HG03097 (cell line): Measurements from ENCODE around the gene SGCA.
A peak's percentile ranks its signal among the peaks of the same experiment; 100 is the strongest.

Experiments used
- ATAC-seq: cut with Tn5 transposase; IDR thresholded peaks from one replicate; pipeline ENCODE4 v1.9.1; 2021; ENCODE audit not compliant: unreplicated experiment, low FRiP score

Gene SGCA

DNA sequence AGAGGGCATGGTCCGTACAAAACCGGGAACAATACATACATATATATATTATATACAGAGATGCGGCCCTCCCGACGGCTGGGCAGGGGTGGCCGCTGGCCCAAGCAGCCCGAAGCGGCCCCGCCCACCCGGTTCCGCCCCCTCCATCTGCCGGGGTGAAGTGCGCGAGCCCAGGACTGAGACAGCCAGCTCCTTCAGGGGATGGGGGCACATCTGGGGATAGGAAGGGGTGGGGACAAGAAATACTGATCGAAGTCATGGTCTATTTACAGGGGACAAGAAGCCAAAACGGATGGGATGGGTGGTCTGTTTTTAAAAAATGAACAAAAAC, 32.1 kb upstream of the SGCA start:
- ATAC-seq, result no peak

DNA sequence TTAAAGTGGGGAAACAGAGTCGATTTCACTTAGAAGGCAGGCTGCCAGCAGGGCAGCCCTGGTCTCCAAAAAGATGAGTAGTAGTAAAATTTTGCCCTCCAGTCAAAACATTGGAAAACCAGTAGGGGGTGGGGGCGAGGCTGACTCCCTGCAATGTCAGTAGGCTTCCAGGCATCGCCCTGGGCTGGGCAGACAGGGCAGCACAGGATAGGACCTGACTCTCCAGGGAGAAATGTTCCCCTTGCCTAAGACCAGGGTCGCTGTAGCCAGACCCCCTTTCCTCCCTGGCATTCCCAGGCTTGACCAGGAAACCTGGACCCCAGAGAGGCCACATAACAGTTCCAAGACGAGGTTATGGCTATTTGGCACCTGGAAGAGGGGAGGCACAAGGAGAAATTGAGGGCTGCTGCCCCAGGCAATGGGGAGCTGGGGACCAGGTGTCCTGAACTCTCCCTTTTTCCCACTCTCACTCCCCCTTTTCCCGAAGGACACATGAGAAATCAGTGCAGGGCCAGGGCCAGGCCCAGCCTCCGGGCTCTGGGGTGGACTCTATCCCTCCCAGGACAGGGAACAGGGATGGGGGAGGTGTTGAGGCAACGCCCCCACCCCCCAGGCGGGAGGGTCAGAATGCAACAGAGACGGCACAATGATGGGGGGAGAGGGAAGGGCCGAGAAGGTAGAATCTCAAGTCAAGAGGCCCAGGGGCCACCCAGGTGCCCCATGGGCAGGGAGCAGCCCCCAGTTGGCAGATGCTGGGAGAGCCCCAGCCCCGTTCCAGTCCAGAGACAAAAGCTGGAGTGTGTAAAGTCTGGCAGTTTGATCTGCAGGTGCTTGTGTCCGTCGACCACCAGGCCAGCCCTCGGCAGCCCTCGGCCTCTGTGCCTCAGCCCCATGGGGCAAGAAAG, 31.3 kb upstream of the SGCA start:
- ATAC-seq, result no peak

DNA sequence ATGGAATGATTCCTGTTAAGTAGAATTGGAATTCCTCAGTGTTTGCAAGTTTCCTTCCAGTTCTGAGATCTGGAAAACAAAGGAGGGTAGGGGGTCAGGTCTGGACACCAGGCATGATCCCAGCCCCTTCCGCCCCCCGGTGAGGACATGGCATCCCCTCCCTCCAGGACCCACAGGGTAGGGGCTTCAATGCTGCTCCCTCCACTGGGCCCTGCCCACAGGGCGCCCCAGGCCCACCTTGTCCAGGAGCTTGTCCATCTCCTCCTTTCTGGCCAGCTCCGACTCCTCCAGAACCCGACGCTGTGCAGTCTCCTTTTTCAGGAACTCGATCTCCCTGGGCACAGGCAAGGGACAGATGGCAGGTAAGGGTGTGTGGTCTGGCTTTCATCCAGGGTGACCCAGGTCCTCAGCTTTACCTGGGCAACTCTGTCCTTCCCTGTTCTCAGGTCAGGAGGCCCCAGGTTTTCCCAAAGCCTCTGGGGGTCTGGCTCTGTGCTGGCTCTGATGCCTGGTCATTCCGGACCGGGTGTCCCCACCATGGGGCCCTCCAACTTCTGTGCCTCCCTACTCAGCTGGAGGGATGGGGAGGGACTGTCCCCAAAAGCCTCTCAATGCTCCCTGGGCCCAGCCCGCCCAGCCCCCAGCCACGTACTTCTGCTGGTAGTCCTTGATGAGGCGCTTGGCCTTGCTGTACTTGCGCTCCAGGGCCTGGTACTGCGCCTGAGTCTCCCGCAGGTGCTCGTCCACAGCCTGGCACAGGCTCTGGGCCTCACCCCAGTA, 30.3 kb upstream of the SGCA start:
- ATAC-seq, result no peak

DNA sequence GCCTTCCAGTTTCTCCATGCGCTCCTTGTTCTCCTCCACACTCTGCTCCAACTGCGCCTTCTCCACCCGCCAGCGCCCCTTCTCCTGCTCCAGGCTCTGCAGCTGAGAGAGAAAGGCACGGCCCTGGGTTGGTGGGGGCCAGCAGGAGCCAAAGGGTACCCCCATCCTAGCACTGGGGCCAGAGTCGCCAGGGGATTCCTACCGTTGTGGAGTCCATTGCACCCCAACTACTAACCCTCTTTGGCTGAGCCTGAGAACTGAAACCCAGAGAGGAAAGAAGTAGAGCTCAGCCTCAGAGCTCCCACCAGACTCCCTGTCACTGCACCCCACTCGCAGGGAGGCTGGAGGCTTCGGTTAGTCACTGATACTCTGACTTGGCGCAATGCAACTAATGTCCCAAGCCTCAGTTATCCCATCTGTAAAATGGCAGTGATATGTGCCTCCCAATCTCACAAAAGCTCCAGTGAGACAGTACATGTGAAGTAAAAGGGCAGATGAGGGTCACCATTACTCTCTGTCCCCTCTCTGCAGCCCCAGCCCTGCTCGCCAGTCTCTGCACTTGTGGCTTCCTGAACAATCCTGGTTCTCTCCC, 29.6 kb upstream of the SGCA start:
- ATAC-seq, result no peak

DNA sequence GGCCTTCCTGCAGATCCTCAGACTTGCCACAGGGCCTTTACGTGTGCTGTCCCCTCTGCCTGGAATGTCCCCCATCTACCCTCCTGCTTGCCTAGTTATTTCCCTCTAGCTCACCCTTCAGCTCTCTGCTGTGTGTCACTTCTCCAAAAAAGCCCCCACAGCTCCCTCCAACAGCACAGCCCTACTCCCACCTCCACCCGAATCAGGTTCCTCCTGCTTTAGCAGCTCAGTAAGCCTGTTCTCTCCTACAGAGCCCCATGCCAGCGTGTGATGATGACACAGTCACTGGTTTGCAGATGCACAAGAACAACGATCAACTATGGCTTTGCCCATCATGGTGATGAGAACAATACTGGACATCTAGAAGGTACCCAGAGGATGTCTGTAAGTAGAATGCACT, 28.8 kb upstream of the SGCA start:
- ATAC-seq, result no peak

DNA sequence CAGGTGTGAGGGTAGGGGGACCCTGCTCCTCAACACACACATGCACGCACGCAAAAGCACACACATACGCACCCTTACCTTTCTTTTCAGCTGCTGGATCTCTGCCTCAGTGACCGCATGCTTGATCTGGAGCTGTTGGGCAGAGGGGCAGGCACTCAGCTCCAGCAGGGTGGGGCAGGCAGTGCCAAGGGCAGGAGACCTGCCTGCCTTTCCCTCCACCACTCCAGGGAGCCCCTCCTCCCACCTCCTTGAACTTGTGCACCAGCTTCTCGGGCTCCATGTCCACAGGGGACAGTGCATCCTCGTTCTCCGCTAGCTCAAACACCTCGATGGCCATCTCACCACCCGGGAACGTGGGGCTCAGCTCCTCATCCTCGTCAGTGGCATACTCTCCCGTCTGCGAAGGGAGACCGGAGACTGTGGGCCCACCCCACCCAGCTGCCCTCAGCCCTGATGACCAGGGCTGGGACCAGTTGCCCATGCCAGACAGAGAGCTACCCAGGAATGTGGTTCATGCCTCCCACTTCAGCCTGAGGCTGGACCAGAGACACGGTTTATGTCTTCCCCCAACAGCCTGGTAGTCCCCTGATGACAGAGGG, 26.5 kb upstream of the SGCA start:
- no peak for ATAC-seq

DNA sequence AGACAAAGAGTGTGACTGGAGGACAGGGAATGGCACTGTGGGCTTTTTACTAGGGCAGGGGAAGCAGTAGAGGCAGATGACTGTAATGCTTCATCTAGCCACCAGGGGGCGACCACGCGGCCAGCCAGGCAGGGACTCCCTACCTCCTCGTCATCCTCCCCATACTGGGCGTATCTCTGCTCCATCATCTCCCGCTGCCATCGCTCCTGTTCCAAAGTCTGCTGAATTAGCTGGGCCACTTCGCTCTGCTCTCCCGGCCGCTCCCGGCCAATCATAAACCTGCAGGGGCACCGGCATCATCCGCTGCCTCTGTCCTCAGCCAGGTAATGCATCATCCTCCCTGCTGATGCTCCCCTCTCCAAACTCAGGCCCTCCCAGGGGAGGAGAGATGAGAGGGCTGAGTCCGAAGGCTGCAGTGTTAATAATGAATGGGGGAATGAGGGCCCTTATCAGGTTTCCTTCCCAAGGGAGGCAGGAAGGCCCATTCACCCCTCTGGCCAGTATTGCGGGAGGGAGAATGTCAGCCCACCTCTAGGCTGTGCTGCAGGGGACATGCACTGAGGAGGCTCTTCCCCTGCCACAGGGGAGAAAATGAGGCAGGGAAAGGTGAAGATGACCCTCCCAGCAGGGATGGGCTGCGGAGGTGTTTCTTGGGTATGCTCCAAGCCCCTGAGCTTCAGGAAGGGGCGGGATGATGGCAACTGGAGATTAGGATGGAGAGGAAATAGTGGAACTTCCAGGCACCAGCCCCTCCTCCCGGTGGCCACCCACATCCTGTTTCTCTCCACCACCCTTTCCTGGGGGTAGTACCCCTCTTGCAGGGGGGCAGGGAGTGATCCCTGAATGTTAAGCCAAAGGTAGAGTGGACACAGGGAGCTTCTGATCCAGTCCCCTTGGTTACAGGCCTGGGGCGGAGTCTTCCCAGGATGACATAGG, 25.6 kb upstream of the SGCA start:
- ATAC-seq, result peak; percentile 54

DNA sequence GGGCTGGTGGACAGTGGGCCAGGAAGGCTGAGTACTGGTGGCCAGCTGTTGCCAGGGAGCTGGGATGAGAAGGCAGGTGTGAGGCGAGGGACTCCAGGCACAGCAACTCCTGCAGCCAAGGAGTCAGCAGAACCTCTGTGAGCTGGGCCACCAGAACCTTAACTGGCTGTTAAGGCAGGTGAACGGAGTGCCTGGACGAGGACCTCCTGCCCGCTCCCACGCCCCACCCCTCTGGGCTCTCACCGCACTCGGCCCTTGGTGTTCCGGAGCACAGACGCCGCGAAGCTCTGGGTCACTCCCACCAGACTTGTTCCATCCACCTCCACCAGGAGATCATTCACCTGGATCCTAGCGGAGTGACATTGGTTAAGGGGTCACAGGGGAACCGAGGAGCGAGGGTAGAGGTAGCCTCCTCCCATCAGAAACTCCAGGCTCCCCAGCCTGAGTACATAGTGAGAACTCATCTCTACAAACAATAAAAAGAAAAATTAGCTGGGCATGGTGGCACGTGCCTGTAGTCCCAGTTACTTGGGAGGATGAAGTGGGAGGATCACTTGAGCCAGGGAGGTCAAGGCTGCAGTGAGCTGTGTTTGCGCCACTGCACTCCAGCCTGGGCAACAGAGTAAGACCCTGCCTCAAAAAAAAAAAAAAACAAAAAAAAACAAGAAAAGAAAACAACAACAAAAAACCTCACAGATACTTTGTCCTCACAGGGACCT, 24.6 kb upstream of the SGCA start:
- no peak for ATAC-seq

DNA sequence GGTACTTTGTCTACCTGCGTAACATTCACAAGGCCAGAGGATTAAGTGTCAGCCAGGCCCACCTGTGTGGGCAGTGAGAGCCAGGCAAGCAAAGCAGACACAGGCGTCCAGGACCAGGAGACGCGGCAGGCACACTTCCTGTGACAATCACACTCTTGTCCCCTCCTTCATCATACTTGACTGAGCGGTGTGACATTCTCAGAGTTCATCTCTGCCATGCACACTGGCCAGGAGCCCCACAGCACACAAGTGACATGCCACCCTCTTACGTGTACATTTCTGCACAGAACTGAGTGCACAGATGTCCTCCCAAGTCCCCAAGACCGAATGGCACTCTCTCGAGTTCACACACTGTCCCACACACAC, 24.1 kb upstream of the SGCA start:
- ATAC-seq, result no peak

DNA sequence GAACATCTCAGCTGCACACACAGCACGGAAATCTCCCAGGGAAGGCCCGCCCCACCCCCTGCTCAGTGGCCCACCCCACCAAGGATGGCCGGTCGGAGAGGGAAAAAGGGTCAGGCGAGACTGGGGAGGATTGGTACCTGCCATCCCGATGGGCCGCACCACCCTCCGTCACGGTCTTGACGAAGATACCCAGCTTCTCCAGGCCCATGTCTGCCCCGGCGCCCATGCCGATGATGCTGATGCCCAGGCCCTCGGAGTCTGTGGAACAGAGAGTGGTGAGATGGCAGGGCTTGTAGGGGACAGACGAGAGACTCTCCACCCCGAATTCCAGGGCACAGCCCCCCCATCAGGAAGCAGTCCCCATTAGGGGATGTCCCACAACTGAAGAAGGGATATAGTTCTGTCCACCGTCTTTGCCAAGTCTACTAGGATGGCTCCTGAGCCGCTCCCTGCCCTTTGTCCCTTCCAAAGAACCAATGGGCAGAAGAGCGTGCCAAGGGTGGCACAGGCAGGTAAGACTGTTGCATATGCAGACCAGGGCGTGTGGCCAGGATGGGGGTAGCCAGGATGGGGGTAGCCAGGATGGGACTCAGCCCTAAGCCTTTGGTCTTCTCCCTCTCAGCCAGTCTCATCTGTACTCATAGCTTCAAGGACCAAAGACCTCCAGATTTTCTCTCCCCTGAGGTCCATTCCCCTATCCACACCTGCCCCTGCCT, 22.2 kb upstream of the SGCA start:
- no peak for ATAC-seq

DNA sequence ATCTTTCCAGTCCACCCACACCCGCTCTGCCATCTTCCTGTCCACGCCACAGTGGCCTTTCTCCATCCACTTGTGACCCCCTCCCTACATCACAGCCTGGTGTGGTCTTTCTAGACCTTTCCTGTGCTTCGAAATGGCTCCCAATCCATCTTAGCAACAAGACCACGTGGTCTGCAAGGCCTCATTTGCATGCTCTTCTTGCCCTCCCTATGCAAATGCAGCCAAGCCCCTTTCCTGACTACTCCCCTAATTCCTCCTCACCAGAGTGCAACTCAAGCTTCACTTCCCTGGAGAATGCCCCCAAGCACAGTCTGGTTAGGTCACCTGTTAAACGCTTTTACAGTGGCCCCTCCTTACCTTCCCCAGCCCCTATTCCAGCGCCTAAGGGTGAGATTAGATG, 21.4 kb upstream of the SGCA start:
- ATAC-seq, result no peak

DNA sequence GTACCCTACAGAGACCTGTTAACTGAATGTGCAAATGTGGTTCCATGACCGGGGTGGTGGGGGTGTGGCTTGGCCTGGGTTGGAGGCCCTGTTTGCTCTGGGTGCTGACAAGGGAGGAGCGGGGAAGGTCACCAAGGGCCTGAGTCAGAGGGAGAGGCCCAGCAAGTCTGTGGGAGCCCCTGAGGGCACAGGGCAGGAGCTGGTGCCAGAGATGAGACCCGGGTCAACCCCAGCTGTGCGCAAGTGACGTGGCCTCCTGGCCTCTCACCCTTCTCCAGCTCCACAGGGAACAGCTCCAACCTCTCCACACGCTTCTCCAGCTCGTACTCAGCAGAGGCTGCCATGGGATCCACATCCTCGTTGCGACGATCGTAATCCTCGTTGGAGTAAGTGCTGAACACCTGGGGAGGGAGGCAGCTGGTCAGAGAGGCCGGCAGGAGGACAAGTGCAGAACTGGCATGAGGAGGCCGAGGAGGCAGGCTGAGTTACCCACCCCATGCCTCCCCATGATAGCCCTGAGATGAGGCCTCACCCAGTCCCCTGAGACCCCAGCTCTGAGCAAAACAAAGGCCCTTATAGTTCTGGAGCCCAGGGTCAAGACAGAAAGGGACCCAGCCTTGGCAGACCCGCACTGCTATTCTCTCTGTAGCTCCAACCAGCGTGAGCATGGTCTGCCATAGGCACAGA, 20.8 kb upstream of the SGCA start:
- no peak for ATAC-seq

DNA sequence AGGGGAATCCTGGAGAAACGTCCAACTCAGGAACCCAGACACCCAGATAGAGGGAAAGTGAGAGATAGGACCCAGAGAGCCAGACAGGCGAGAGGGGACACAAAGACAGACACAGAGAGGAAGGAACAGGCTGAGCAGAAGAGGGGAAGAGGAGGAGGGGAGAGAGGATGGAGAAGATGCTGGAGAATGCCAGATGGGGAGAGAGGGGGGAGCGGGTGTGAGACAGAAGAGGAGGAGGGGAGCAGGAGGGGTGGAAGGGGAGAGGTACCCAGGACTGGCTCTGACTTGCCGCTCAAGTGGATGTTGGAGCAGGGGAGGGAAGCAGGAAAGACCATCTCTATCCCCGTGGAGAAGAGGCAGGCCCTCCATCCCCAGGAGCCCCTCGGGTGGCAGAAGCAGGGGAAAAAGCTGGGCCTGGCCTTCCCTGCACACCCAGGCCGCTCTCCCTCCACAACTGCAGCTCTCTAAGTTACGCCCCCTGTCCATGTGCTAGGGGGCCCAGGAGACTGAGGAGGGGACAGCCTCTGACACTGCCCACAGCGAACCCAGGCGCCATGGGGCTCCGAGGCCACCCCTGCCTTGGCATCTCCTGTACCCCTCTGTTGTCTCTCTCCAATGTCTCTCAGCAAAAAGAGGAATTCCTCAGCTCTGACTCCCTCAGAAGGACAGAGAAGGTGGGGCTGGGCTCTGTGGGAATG, 20.1 kb upstream of the SGCA start:
- ATAC-seq, result no peak

DNA sequence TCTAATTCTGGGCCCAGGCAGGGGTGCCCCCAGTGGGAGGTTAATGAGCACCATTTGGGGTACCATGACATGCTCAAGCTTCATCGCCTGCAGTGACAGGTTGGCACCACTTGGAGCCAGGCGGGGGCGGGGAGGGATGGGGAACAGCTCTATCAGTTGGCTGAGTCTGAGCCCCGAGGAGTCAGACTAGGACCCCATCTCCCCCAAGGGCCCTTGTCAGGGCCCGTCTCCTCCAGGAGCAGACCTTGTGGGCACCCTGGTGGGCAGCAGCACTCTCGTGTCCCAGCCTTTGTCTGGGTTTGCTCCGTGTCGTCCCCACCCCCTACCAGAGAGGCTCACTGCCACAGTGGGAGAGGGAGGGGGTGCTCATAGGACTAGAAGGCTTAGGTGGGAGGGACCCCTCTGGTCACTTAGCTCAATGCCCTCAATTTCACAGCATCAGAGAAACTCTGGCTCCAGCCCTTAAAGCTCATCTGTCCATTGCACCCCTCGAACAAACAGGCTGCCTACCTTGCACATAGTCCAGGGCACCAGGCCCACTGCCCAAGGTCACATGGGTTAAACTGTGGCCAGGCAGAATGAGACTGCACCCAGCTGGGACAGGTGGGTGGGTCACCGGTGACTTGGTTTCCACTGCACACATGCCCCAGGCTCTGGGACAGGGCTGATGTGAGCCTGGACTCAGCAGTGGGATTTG, 19.4 kb upstream of the SGCA start:
- no peak for ATAC-seq

DNA sequence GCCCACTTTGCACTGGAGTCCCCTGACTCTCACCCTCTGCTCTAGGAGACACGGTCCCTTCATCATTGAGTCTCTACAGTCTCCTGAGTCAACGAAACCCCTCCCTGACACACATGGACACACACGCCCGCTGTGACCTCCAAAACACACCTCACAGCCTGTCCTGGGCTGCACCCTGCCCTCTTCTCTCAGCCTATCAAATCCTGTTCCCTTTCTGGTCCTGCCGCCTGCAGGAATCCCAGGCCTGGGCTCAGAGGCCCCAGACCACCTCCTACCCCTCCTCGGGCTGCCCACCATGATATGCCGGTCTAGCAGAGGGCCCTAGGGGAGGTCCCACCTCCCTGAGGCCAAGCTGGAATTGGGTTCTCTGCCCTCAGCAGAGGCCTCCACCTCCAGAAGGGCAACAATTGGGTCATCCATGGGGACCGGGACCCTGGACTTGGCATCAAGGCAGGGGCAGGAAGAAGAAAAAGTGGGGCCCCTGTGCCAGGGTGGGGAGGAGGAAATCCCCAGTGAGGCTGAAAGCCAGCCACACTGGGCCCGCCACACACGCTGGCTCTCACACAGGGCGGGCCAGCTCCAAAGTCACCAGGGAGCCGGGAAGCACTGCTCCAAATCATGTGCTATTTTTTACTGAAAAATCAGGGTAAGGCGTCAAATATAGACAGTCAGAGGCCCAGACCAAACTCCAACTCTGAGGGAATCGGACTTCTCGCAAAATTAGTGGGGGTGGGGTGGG, 18.7 kb upstream of the SGCA start:
- ATAC-seq, result no peak

DNA sequence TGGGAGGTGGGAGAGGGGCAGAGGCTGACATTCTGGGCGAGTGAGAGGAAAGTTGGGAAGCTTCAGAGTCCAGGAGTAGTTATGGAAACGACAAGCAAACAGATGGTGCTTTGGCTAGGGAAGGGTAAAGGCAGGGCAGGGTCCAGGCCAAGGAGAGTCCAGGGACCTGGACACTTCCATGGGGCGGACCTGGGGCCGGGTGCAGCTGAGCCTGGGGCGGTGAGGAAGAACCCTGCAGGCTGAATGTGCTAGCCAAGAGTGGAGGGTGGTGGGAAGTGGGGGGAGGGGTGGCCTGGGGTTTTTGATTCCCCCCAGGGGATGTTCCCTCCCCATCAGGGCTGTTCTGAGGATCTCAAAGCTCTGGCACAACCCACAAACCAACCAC, 18.0 kb upstream of the SGCA start:
- no peak for ATAC-seq
